Erythroblast (primary cell): ENCODE data around the gene SLC39A7.

ENCODE experiments used
- GATA1 ChIP-seq: IDR thresholded peaks from 2 replicates; pipeline ENCODE4 v1.6.1; 2011; ENCODE audit warnings: low read depth, mild to moderate bottlenecking, control low read depth, low read length, moderate library complexity
- POLR2A ChIP-seq: IDR thresholded peaks from 2 replicates; pipeline ENCODE4 v1.6.1; 2011; ENCODE audit warnings: mild to moderate bottlenecking, low read length

DNA sequence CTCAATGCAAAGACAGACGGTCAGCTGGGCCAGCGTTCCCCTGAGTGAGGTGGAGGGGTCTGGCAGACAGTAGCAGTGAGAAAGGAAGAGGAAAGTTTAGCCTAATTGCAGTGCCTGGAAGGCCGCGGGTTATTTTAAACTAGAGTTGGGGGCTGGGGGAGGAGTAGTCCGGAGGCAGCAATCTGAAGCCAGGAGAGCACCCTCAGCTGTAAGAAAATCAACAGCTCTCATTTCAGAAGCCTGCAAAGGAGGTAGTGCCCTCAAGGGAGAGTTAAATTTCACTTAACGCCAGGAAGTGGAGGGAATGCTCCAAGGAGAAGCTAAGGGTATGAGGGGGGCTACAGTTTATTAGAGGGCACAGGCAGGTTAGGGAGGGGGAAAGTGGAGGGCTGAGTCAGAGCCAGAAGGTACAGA is 34.6 kb downstream of the SLC39A7 start:
- TF ChIP-seq POLR2A (no peak), GATA1 (no peak)
